ENCODE measurements around the gene EVPL. TPM values are rescaled to one million over a fixed set of nuclear protein-coding genes. Genes with fewer than 3 reads are reported as not detected.

Gene EVPL
- total RNA-seq, 1 donor from 2014 or later, result not detected

DNA sequence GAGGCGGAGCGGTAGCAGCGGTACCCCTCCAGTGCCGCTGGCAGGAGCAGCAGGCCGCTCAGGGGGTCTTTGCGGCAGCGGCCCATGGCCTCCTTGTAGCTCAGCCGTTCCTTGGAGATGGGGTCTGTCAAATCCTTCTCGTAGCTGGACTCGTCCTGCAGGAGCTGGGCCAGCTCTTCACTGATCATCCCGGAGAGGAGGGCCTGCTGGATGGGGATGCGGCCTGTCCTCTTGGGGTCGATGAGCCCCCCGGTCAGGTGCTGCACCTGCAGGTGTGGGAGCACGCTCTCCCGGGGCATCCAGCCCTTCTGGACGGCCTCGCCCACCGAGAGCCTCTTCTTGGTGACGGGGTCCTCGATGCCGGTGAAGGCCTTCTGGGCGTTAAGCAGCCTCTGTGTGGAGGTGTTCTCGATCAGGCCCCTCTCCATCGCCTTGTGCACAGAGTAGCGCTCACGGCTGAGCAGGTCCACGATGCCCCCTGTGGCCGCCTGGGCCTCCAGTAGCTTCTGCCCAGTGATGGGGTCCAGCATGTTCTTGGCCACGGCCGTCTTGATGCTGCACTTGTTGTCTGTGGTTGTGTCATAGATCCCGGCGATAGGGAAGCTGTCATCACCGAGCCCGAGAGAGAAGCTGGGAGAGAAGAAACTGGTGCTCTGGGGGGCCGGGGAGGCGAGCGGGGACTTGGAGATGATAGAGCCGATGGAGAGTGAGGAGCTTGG is 19.8 kb downstream of the EVPL start:
- Histone ChIP-seq H3K79me2 (ENCODE audit: insufficient read depth, low read length) (no peaks in the 10 kb centered on the region), H3K9me3 (ENCODE audit: insufficient read depth, low read depth, low read length) (no peaks in the 10 kb centered on the region), H4K20me1 (ENCODE audit: insufficient read depth, low read length) (no peaks in the 10 kb centered on the region), H3K36me3 (ENCODE audit: insufficient read depth, low read length) (no peaks in the 10 kb centered on the region), H3K27ac (ENCODE audit: low read depth, low read length) (no peak overlapping the region), H3K9ac (ENCODE audit: low read length) (no peak overlapping the region), H3K4me1 (ENCODE audit: insufficient read depth, low read length) (no peaks in the 10 kb centered on the region), H3K4me2 (ENCODE audit: low read length) (no peak overlapping the region), H2AFZ (ENCODE audit: low read depth, low read length) (no peak overlapping the region), H3K4me3 (ENCODE audit: insufficient read depth, low read depth, low read length) (no peak overlapping the region), H3K27me3 (ENCODE audit: insufficient read depth, low read length) (no peaks in the 10 kb centered on the region)
- H3K27ac Mint-ChIP-seq (ENCODE audit: unreplicated experiment), result no peak overlapping the region
- FAIRE-seq (no peak), DNase-seq (ENCODE audit: low read depth) (no peak)
- TF ChIP-seq, protein P1, sequence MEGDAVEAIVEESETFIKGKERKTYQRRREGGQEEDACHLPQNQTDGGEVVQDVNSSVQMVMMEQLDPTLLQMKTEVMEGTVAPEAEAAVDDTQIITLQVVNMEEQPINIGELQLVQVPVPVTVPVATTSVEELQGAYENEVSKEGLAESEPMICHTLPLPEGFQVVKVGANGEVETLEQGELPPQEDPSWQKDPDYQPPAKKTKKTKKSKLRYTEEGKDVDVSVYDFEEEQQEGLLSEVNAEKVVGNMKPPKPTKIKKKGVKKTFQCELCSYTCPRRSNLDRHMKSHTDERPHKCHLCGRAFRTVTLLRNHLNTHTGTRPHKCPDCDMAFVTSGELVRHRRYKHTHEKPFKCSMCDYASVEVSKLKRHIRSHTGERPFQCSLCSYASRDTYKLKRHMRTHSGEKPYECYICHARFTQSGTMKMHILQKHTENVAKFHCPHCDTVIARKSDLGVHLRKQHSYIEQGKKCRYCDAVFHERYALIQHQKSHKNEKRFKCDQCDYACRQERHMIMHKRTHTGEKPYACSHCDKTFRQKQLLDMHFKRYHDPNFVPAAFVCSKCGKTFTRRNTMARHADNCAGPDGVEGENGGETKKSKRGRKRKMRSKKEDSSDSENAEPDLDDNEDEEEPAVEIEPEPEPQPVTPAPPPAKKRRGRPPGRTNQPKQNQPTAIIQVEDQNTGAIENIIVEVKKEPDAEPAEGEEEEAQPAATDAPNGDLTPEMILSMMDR (IDR thresholded peaks at IDR 0.05; ENCODE audit: insufficient read depth, low read depth, low read length), result no peak
- TF ChIP-seq EZH2 (IDR thresholded peaks at IDR 0.05; ENCODE audit: insufficient read depth, low read length), result no peak
- peaks cover 4% of the 10 kb centered on the region for H3K9me3 Mint-ChIP-seq (ENCODE audit: unreplicated experiment)
- H3K36me3 Mint-ChIP-seq (ENCODE audit: low read depth, unreplicated experiment), result peaks cover 7% of the 10 kb centered on the region
- peaks cover 8% of the 10 kb centered on the region for H3K4me1 Mint-ChIP-seq (ENCODE audit: low read depth, unreplicated experiment)
- no peak overlapping the region for H3K4me3 Mint-ChIP-seq (ENCODE audit: unreplicated experiment)
- H3K27me3 Mint-ChIP-seq (ENCODE audit: low read depth, unreplicated experiment), result peaks cover 16% of the 10 kb centered on the region

DNA sequence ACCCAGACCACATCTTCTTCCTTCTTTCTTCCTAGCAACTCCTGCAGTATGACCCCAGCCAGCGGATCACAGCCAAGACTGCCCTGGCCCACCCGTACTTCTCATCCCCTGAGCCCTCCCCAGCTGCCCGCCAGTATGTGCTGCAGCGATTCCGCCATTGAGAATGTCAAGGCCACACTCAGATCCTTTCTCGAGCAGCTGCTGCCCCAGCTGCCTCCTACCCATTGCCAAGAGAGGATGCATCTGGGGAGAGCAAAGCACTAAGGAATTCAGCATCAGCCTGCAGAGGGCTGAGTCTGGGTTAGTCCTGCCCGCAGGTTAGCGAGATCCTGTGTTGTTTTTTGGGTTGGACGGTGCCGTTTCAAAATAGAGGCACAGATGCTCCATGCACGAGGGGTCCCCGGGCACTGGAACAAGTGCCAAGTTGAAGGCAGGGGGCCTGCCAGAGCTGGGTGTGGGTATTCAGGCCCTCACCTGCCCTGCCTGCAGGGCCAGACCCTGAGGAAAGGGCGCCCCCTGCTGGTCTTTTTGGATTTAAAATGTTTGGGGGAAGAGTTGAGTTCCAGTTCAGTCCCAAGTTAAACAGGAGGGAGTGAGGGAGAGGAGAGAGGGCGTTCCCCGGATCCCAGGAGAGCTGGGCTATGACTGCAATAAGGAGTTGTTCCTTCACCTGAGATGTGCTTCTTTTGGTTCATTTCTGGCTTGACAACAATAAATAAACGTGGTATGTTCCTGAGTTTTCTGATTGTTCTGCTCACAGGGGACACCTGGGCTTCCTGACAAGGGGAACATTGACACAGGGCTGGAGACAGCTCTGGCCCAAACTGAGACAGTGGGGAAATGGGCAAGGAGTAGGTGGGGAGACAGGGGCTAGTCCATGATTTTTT is 21.6 kb downstream of the EVPL start:
- H3K9ac ChIP-seq (ENCODE audit: low read length), result no peak overlapping the region
- H3K79me2 ChIP-seq (ENCODE audit: insufficient read depth, low read length), result no peaks in the 10 kb centered on the region
- H3K27me3 Mint-ChIP-seq (ENCODE audit: low read depth, unreplicated experiment), result peaks cover 9% of the 10 kb centered on the region
- H3K36me3 ChIP-seq (ENCODE audit: insufficient read depth, low read length), result no peaks in the 10 kb centered on the region
- H3K36me3 Mint-ChIP-seq (ENCODE audit: low read depth, unreplicated experiment), result peaks cover 11% of the 10 kb centered on the region
- H3K9me3 Mint-ChIP-seq (ENCODE audit: unreplicated experiment), result peaks cover 4% of the 10 kb centered on the region
- H3K4me3 ChIP-seq (ENCODE audit: insufficient read depth, low read depth, low read length), result no peak overlapping the region
- no peak overlapping the region for H3K4me2 ChIP-seq (ENCODE audit: low read length)
- no peak overlapping the region for H2AFZ ChIP-seq (ENCODE audit: low read depth, low read length)
- no peaks in the 10 kb centered on the region for H3K9me3 ChIP-seq (ENCODE audit: insufficient read depth, low read depth, low read length)
- TF ChIP-seq EZH2 (IDR thresholded peaks at IDR 0.05; ENCODE audit: insufficient read depth, low read length), result no peak
- TF ChIP-seq, protein P1 (IDR thresholded peaks at IDR 0.05; ENCODE audit: insufficient read depth, low read depth, low read length), result peak; percentile 47
- FAIRE-seq, result no peak
- no peak overlapping the region for H3K27ac ChIP-seq (ENCODE audit: low read depth, low read length)
- peak overlapping the region; percentile 20 for H3K4me3 Mint-ChIP-seq (ENCODE audit: unreplicated experiment)
- H3K4me1 ChIP-seq (ENCODE audit: insufficient read depth, low read length), result no peaks in the 10 kb centered on the region
- peak overlapping the region; percentile 36 for H3K27ac Mint-ChIP-seq (ENCODE audit: unreplicated experiment)
- no peak for DNase-seq (ENCODE audit: low read depth)
- H4K20me1 ChIP-seq (ENCODE audit: insufficient read depth, low read length), result no peaks in the 10 kb centered on the region
- H3K27me3 ChIP-seq (ENCODE audit: insufficient read depth, low read length), result no peaks in the 10 kb centered on the region
- peaks cover 8% of the 10 kb centered on the region for H3K4me1 Mint-ChIP-seq (ENCODE audit: low read depth, unreplicated experiment)

Data from astrocyte (in vitro differentiated cells and primary cell).